RWPE1 (cell line): ENCODE measurements around the gene YPEL4.
A peak's percentile ranks its signal among the peaks of the same experiment; 100 is the strongest.
"Not testable (repeated sequence)": the region's sequence is repeated elsewhere in the genome, so short reads cannot be mapped to it uniquely, and the experiment has no call there.

ENCODE experiments used
- CTCF ChIA-PET: fragments of 350-600 bp; sonication (Branson Sonifier 250); formaldehyde crosslinking; extraction: SDS; loops from one replicate; lab custom pipeline; 2021; lab: Yijun Ruan, JAX
- POLR2A ChIA-PET: fragments of 400-600 bp; formaldehyde crosslinking; extraction: SDS; loops from one replicate; lab custom pipeline; 2020; ENCODE audit warnings: antibody characterized with exemption; ENCODE audit not compliant: low non-redundant PET; lab: Yijun Ruan, JAX
- DNase-seq: peaks from one replicate; pipeline ENCODE4 v3.0.0; 2012; ENCODE audit warnings: low spot score
- H3K27ac ChIP-seq: fragments of 450-650 bp; 2 replicates; pipeline ENCODE4 v1.5.1; 2017
- CTCF ChIP-seq: fragments of 450-650 bp; conservative IDR thresholded peaks from 2 replicates; pipeline ENCODE4 v1.5.1; 2017; ENCODE audit warnings: low read depth, mild to moderate bottlenecking

Gene YPEL4, protein sequence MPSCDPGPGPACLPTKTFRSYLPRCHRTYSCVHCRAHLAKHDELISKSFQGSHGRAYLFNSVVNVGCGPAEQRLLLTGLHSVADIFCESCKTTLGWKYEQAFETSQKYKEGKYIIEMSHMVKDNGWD

DNA sequence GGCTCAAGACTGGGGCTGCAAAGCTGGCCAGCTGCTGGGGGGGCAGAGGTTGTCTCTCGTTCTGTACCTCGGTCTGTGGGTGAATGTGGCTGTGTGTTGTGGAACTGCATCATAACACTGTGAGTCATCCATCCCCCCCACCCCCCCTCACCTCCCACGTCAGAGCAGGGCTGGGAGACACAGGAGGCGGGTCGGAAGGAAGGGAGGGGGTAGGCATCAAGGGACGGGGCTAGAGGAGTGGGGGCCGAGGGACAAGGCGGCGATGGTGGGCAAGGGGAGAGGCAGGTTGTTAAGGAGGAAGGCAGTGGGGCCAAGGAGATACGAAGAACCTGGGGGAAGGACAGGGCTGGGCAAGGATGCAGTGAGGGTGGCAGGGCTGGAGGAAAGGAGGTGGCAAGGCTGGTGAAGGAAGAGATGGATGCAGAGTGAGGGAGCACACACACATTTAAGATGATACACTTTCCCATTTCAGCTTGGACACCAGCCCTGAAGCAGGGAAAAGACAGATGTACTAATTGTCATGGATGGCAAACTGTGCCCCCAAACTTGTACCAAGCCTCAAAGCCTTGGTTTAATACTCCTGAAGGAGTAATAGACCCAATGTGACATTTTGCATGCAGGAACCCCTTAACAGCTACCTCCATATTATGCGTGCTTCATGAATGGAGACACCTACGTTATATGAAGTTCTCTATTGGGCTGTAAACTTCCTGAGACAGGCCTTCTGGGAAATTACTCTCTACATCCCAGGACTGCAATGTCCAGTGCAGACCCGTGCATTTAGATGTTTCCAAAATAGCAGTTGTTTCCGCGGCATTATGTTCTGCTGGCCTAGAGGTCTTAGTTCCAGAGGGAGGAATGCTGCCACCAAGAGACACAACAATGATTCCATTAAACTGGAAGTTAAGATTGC is at the start of gene YPEL4:
Gene YPEL4 (minus strand): TSS at position 87 of the 913 bp plus-strand sequence. CDS start 2,805 bp downstream, outside the sequence.
- DNase-seq: peak; percentile 85
- TF ChIP-seq CTCF: no peak
- CTCF ChIA-PET: no interaction called here
- POLR2A ChIA-PET: no interaction called here
- H3K27ac ChIP-seq: no peak within 1 kb of the TSS

- no peak for DNase-seq
- POLR2A ChIA-PET: no interaction called here
- CTCF ChIA-PET: interaction anchor here (0.6 kb wide), 2 partner anchors 131 to 449 kb away, joined by 3 read pairs; no protein-coding TSS in a partner anchor
- H3K27ac ChIP-seq: peak overlapping the region; percentile 37
- TF ChIP-seq CTCF: no peak
Measured at GRCh38 chr11:57698843-57699365, 49.2 kb upstream of the YPEL4 start.

DNA sequence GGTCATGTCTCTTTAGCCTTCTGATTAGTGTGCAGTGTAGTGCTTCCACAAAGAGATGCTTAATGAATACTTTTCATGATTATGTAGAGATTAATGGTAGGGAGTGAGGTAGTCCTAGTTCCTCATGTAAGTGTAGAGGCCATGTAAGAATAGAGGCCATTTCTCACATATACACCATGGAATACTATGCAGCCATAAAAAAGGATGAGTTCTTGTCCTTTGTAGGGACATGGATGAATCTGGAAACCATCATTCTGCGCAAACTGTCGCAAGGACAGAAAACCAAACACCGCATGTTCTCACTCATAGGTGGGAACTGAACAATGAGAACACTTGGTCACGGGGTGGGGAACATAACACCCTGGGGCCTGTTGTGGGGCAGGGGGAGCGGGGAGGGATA is 40.8 kb upstream of the YPEL4 start:
- CTCF ChIA-PET, H3K27ac ChIP-seq, DNase-seq, POLR2A ChIA-PET: not testable (repeated sequence)

DNA sequence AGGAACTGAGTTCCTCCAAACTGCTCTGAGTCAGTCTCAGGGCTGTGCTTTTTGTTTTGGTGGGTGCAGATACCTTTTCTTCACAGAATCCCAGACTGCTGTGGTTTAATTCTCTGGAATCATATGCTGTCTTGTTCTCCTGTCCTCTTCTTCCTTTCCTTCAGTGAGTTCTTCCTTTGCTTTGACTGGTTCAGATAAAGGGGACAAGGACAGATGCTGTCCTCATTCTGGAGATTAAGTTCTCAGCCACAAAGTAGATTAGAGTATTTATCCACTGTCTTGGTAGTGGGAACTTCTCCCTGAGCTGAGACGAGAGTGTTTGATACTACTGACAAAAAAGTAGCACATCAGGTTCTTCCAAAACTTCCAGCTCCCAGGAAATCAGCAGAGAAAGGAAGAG is 31.5 kb upstream of the YPEL4 start:
- CTCF ChIA-PET: interaction anchor here (0.7 kb wide), 1 partner anchor 101 kb away, joined by 3 read pairs; no protein-coding TSS in a partner anchor
- no peak overlapping the region for H3K27ac ChIP-seq

GRCh38 chr11:57680552-57680874 is 30.8 kb upstream of the YPEL4 start:
- DNase-seq: peak; percentile 62
- ChIA-PET CTCF (interaction anchor here (0.7 kb wide), 1 partner anchor 101 kb away, joined by 3 read pairs; no protein-coding TSS in a partner anchor), POLR2A (no interaction called here)
- no peak for TF ChIP-seq CTCF
- peak overlapping the region; percentile 98 for H3K27ac ChIP-seq

More for the DNA sequence above, 31.5 kb upstream of the YPEL4 start:
- DNase-seq: no peak
- POLR2A ChIA-PET: interaction anchor here (0.5 kb wide), 1 partner anchor 14 kb away, joined by 7 read pairs; no protein-coding TSS in a partner anchor
- no peak for TF ChIP-seq CTCF

- peak; percentile 79 for DNase-seq
- TF ChIP-seq CTCF: no peak
- peak overlapping the region; percentile 98 for H3K27ac ChIP-seq
- CTCF ChIA-PET: no interaction called here
- POLR2A ChIA-PET: no interaction called here
Measured at GRCh38 chr11:57679396-57679795, 29.7 kb upstream of the YPEL4 start.
